Keratinocyte (primary cell): ENCODE results near the gene DKK2.

Experiments used
- CTCF ChIP-seq, 3 experiments: IDR thresholded peaks in 1 of 3; conservative IDR thresholded peaks in 1 of 3; optimal IDR thresholded peaks in 1 of 3; 2 replicates in 2 of 3; 3 replicates in 1 of 3; pipeline versions ENCODE3 to v1.5.1; 2011; ENCODE audit warnings: low read length in 3 of 3, mild to moderate bottlenecking in 3 of 3, moderate library complexity in 2 of 3, control low read depth in 1 of 3, inconsistent platforms in 1 of 3; ENCODE audit not compliant: insufficient read depth in 2 of 3; ENCODE audit errors: extremely low read depth in 1 of 3
- EZH2 ChIP-seq: IDR thresholded peaks from one replicate; pipeline ENCODE4 v1.6.1; 2012; ENCODE audit warnings: inconsistent platforms, mild to moderate bottlenecking, low read length, moderate library complexity

GRCh38 chr4:106892786-106893185 lies 143.3 kb downstream of the DKK2 start:
- TF ChIP-seq CTCF (optimal IDR thresholded peaks at IDR 0.05 in 1 of 3, IDR thresholded peaks at IDR 0.05 in 1 of 3, conservative IDR thresholded peaks at IDR 0.05 in 1 of 3; ENCODE audit: extremely low read depth in 1 of 3, insufficient read depth in 2 of 3, low read length in 3 of 3) (no peak), EZH2 (no peak)
